ENCODE results near the gene CELF2. TPM values are rescaled to one million over a fixed set of nuclear protein-coding genes. Genes with fewer than 3 reads are reported as not detected.

Gene CELF2
- total RNA-seq, 1 experiment from 2014 or later = not detected

GRCh38 chr10:11215471-11215870 lies 197.8 kb downstream of the CELF2 start:
- no peaks in the 10 kb centered on the region for H3K4me1 Mint-ChIP-seq (ENCODE audit: low read depth, unreplicated experiment)
- no peak for DNase-seq
- no peak overlapping the region for H3K27ac Mint-ChIP-seq (ENCODE audit: unreplicated experiment)
- H3K4me3 Mint-ChIP-seq (ENCODE audit: low read depth, unreplicated experiment) = no peak overlapping the region
- TF ChIP-seq, protein P1, sequence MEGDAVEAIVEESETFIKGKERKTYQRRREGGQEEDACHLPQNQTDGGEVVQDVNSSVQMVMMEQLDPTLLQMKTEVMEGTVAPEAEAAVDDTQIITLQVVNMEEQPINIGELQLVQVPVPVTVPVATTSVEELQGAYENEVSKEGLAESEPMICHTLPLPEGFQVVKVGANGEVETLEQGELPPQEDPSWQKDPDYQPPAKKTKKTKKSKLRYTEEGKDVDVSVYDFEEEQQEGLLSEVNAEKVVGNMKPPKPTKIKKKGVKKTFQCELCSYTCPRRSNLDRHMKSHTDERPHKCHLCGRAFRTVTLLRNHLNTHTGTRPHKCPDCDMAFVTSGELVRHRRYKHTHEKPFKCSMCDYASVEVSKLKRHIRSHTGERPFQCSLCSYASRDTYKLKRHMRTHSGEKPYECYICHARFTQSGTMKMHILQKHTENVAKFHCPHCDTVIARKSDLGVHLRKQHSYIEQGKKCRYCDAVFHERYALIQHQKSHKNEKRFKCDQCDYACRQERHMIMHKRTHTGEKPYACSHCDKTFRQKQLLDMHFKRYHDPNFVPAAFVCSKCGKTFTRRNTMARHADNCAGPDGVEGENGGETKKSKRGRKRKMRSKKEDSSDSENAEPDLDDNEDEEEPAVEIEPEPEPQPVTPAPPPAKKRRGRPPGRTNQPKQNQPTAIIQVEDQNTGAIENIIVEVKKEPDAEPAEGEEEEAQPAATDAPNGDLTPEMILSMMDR (IDR thresholded peaks at IDR 0.05; ENCODE audit: unreplicated experiment) = no peak
- CTCF ChIA-PET = no interaction called here
- H3K36me3 Mint-ChIP-seq (ENCODE audit: insufficient read depth, unreplicated experiment) = no peaks in the 10 kb centered on the region
- intact Hi-C loops (cut with micrococcal nuclease; ENCODE audit: unreplicated experiment) = no loop called here
- H3K27me3 Mint-ChIP-seq (ENCODE audit: unreplicated experiment) = peaks cover 36% of the 10 kb centered on the region
- H3K9me3 Mint-ChIP-seq (ENCODE audit: low read depth, unreplicated experiment) = no peaks in the 10 kb centered on the region
- BruUV-seq (replicated peaks) = no TSS peak

DNA sequence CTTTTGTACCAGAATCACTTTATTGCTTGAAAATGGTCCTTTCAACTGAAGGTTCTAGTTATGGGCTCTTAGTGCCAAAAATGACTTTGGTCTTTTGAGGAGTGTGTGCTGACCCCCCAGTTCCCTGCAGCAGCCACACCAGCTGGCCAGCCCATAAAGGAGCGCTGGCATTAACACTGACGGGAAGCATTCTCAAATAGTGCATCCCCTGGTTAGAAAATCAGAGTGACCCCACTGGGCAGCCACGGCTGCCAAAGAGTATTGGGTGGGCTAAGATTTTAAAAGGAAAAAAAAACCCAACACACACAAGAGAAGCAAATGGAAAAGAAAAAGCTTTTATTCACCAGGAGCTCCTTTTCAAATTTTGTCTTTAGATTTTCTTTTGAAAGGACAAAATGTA lies 199.8 kb downstream of the CELF2 start:
- intact Hi-C loops (cut with micrococcal nuclease; ENCODE audit: unreplicated experiment) = no loop called here
- Mint-ChIP-seq H3K27ac (ENCODE audit: unreplicated experiment) (no peak overlapping the region), H3K27me3 (ENCODE audit: unreplicated experiment) (peaks cover 28% of the 10 kb centered on the region), H3K9me3 (ENCODE audit: low read depth, unreplicated experiment) (no peaks in the 10 kb centered on the region), H3K36me3 (ENCODE audit: insufficient read depth, unreplicated experiment) (no peaks in the 10 kb centered on the region), H3K4me1 (ENCODE audit: low read depth, unreplicated experiment) (no peaks in the 10 kb centered on the region), H3K4me3 (ENCODE audit: low read depth, unreplicated experiment) (no peak overlapping the region)
- no TSS peak for BruUV-seq (replicated peaks)
- TF ChIP-seq, protein P1 (IDR thresholded peaks at IDR 0.05; ENCODE audit: unreplicated experiment) = no peak
- no peak for DNase-seq
- CTCF ChIA-PET = no interaction called here

DNA sequence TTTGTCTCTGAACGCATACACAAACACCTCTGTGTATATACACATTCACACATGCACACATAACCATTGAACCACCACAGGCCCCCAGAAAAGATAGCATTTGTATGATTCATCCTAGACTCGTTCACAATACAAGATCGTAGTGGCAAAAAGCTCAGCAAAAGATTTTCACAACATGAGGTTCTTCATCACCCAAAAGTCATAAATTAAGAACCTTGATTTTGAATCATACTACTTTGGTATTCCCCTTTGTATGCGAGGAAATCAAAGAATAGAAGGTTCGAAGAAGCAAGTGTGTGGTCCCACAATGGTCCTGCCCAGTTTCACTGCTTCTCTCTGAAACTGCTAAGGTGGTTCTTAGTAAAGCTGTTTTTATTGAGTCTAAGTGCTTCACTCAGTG lies 200.7 kb downstream of the CELF2 start:
- CTCF ChIA-PET = no interaction called here
- H3K4me3 Mint-ChIP-seq (ENCODE audit: low read depth, unreplicated experiment) = no peak overlapping the region

DNA sequence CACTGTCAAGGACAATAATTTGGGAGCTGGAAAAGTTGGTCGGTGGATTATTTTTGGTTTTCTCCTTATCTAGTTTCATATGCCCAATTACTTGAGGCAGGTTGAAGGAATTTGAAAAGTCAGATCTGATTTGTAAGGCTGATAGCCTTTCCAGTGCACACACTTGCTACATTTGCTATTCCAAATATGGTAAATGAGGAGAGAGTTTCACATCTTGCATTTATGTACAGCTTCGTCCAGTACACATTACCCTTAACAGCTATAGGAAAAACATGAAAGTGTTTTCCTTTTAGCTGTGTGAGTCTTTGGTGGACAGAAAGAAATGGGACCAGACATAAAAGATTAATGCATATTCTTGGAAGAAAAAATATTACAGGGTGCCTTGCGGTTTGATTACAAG lies 201.8 kb downstream of the CELF2 start:
- Mint-ChIP-seq H3K27me3 (ENCODE audit: unreplicated experiment) (peaks cover 30% of the 10 kb centered on the region), H3K36me3 (ENCODE audit: insufficient read depth, unreplicated experiment) (no peaks in the 10 kb centered on the region), H3K4me3 (ENCODE audit: low read depth, unreplicated experiment) (no peak overlapping the region), H3K9me3 (ENCODE audit: low read depth, unreplicated experiment) (peaks cover 3% of the 10 kb centered on the region), H3K27ac (ENCODE audit: unreplicated experiment) (no peak overlapping the region), H3K4me1 (ENCODE audit: low read depth, unreplicated experiment) (no peaks in the 10 kb centered on the region)
- TF ChIP-seq, protein P1 (IDR thresholded peaks at IDR 0.05; ENCODE audit: unreplicated experiment) = no peak
- CTCF ChIA-PET = no interaction called here
- no peak for DNase-seq
- no TSS peak for BruUV-seq (replicated peaks)
- intact Hi-C loops (cut with micrococcal nuclease; ENCODE audit: unreplicated experiment) = no loop called here

More for the DNA sequence above, 200.7 kb downstream of the CELF2 start:
- no TSS peak for BruUV-seq (replicated peaks)
- intact Hi-C loops (cut with micrococcal nuclease; ENCODE audit: unreplicated experiment) = no loop called here
- no peak overlapping the region for H3K27ac Mint-ChIP-seq (ENCODE audit: unreplicated experiment)
- H3K36me3 Mint-ChIP-seq (ENCODE audit: insufficient read depth, unreplicated experiment) = no peaks in the 10 kb centered on the region
- peaks cover 21% of the 10 kb centered on the region for H3K27me3 Mint-ChIP-seq (ENCODE audit: unreplicated experiment)
- TF ChIP-seq, protein P1 (IDR thresholded peaks at IDR 0.05; ENCODE audit: unreplicated experiment) = no peak
- H3K4me1 Mint-ChIP-seq (ENCODE audit: low read depth, unreplicated experiment) = no peaks in the 10 kb centered on the region
- H3K9me3 Mint-ChIP-seq (ENCODE audit: low read depth, unreplicated experiment) = no peaks in the 10 kb centered on the region
- no peak for DNase-seq
